ENCODE results near the gene TMCO2.

The TMCO2 gene

GRCh38 chr1:40257313-40257687 lies 9.6 kb downstream of the TMCO2 start:
- intact Hi-C loops (cut with DNase I), result no loop called here
- peak in 1 of 10 donors; percentile 4 for DNase-seq

DNA sequence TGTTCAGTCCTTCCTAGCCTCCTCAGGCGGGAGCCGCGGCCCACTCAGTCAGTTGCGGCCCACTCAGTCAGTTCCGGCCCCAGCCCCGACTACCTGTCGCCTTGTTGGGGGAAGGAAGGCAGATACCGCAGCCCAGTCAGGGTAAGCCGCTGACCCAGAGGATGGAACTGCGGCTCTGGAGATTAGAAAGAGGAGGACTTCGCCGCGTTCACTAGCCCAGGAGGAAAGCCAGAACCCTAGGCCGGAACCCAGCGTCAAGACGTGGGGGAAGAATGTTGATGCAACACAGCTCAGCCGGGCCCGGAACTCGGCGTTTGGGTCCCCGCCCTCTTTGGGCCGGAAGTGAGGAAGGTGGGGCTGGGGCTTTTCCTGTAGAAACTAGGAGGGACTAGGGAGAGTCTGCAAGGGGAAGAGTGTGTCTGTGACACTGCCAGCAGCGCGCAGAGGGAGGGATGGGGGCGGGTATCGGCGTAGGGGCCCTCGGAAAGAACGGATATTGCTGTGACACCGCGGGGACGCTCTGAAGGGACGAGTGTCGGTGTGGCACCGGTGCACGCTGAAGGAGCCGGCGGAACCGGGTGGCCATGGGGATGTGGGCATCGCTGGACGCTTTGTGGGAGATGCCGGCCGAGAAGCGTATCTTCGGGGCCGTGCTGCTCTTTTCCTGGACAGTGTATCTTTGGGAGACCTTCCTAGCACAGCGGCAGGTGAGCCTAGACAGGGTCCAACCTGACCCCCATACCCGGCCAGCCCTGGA lies 10.1 kb downstream of the TMCO2 start, which contains the start of gene ZMPSTE24:
ZMPSTE24 (plus strand) TSS at position 549 of the 757 bp plus-strand sequence; CDS start at position 585, 36 bp downstream.
- DNase-seq, result peak; percentile 93 to 99 (median 95)
- intact Hi-C loops (cut with DNase I), result loop anchor here (1.0 to 2.0 kb wide), 2 partner anchors 57 to 97 kb away; partner anchors contain the start of gene RLF

DNA sequence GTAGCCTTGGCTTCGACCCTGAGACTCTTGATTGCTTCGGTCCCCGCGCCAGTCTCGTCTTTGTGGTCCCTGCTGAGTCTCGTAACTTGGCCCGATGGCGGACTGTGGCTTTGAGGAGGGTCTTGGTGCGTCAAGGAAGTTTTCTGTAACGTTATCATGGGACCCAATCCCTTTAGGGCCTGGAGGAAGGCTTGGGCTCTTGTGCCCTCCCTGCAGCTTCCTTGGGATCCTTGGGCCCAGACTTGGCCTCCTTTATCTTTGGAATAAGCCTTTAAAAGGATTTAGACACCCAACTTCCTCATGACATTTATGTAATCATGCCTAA lies 10.7 kb downstream of the TMCO2 start:
- peak in 1 of 10 donors; percentile 8 for DNase-seq
- intact Hi-C loops (cut with DNase I), result loop anchor here (1.0 to 2.0 kb wide), 2 partner anchors 56 to 97 kb away; partner anchors contain the start of gene RLF

DNA sequence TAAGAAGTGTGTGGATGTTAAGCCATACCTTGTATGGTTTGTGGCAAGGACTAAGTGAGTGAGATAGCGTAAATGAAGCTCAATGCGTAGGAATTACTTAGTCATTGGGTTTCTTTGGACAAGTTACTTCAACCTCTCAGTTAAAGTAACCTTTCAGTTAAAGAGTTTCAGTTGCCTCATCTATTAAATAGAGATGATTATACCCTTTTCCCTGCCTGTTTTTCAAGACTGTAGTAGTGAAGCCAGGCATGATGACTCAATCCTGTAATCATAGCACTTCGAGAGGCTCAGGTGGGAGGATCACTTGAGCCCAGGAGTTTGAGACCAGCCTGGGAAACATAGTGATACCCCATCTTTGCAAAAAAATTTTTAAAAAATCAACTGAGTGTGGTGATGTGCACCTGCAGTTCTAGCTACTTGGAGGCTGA lies 16.6 kb downstream of the TMCO2 start:
- intact Hi-C loops (cut with DNase I), result no loop called here
- no peak for DNase-seq

GRCh38 chr1:40265298-40265697 lies 17.6 kb downstream of the TMCO2 start:
- no peak for DNase-seq
- intact Hi-C loops (cut with DNase I), result no loop called here

- intact Hi-C loops (cut with DNase I), result no loop called here
- no peak for DNase-seq
Observed at GRCh38 chr1:40265919-40266318, 18.2 kb downstream of the TMCO2 start.

GRCh38 chr1:40266786-40267535 lies 19.2 kb downstream of the TMCO2 start:
- no peak for DNase-seq
- intact Hi-C loops (cut with DNase I), result no loop called here

DNA sequence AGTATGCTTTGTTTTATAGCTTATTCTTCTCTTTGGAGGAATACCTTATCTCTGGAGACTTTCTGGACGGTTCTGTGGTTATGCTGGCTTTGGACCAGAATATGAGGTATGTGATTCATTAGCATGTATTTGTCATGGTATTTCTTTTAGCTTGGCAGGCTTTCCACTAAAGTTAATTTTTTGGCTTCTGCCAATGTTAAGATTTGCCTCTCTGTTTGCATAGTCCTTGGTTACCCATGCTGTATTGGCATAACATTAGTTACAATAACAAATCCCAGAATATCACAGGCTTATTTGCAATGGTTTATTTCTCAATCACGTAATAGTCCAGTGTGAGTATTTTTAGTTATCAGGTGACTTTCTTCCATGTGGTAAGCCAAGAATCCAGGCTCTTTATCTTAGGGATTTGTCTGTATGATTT lies 20.0 kb downstream of the TMCO2 start:
- intact Hi-C loops (cut with DNase I), result no loop called here
- DNase-seq, result no peak

GRCh38 chr1:40268211-40268610 lies 20.5 kb downstream of the TMCO2 start:
- no peak for DNase-seq
- intact Hi-C loops (cut with DNase I), result no loop called here

GRCh38 chr1:40270152-40270834 lies 22.6 kb downstream of the TMCO2 start:
- no peak for DNase-seq
- intact Hi-C loops (cut with DNase I), result no loop called here

DNA sequence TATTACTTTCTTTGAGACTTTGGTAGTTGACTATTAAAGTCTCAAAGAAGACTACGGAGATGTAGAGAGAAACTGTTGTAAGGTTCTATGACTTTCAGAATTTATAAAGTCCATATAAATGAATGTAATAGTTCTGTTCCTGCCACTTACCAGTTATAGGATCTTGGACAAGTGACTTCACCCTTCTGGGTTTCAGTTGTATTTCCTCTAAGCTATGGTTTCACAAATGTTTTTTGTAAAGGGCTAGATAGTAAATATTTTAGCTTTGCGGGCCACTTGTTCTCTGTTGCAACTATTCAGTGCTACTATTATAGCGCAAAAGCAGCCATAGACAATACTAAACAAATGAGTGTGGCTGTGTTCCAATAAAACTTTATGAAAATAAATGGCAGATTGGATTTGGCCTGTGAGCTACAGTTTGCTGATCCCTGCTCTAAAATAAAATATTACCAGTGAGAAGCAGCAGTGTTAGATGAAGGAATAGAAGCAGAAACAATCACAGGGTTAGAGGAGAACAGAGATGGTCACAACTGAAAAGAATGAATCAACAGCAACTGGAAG lies 25.0 kb downstream of the TMCO2 start:
- no peak for DNase-seq

DNA sequence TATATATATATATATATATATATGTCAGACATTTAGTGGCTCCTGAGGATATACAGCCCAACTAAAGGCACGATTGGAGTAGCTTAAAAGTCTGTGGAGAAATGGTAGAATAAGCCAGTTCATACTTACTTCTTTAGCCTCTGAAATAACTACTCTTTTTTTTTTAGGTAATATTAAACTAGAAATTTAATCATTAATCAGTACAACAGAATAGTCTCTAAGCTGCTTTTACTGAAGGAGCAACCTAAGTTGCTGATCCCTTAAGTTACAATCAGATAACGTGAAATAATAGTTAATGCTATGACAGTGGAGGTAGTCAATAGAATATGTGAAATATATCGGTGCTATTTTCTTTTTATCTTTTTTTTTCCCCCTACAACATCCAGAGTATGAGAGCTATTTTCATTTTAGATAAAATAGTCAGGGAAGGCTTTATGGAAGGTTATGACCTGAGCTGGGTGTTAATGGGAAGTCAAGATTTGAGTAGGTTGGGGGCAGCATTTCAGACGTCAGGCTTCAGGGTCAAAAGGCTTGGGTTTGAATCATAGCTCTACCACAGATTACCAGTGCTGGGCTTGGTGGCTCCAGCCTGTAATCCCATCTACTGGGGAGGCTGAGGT lies 25.9 kb downstream of the TMCO2 start:
- intact Hi-C loops (cut with DNase I), result no loop called here
- no peak for DNase-seq

More for the DNA sequence above, 25.0 kb downstream of the TMCO2 start:
- intact Hi-C loops (cut with DNase I), result no loop called here

GRCh38 chr1:40274331-40274730 lies 26.6 kb downstream of the TMCO2 start:
- intact Hi-C loops (cut with DNase I), result no loop called here

DNA sequence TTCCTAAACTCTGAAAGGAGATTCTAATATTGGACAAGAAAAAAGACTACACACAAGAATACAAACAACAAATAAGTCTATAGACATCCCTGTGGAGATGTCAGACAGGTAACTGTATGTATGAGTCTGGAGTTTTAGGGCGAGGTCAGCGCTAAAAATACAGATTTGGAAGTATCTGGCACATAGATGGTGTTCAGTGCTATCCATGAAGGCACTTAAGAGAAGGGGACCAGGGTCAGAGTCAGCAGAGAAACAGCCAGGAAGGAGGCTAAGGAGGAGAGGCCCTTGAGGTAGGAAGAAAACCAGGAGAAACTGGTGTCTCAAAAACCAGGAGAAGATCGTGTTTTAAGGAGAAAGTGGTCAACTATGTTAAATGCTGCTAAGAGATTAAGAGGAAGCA lies 28.4 kb downstream of the TMCO2 start:
- no peak for DNase-seq
- intact Hi-C loops (cut with DNase I), result no loop called here

More at GRCh38 chr1:40274331-40274730, 26.6 kb downstream of the TMCO2 start:
- DNase-seq, result no peak

- intact Hi-C loops (cut with DNase I), result no loop called here
- no peak for DNase-seq
Observed at GRCh38 chr1:40281853-40282252, 34.1 kb downstream of the TMCO2 start.

GRCh38 chr1:40291293-40291692 lies 43.6 kb downstream of the TMCO2 start:
- intact Hi-C loops (cut with DNase I), result no loop called here
- DNase-seq, result no peak

DNA sequence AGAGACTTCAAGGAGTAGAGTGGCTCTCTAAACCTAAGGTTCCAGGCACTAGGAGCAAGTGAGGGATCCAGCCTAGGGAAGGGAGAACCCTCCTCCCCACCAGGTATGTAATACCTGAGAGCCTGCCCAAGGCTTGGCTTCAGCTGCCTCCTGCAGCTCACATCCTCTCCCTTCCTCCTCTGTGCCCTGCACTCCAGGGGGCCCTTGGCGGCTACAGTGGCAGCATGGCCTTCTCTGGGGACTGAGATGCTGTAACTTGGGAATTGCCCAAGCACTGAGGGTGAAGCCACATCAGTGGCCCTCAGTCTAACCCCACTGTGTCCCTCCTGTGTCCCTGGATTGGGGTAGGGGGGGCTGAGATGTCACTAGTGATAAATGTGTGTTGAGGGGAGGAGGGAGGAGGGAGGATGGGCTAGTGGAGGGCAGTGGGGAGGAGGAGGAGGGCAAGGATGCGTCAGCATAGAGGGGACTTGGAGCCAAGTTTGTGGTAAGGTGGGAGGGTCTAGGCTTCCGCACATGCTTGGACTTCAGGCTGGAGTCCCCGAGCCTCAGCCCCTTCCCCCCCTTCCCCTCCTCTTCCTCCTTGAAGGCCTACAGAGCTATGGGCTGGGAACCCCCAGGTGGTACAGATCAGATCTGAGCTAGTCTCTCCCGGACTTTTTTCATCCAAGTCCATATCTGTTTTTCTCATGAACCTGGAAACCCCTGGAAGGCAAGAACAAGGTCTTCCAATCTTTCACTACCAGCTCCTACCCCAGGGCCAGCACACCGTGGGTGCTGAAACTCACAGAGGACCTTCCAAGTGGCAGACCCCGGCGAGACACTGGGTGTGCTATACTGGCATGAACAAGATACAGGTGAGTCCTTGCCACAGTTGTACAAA lies 51.9 kb downstream of the TMCO2 start:
- peak in 2 of 10 donors; percentile 38 to 47 for DNase-seq
- intact Hi-C loops (cut with DNase I), result no loop called here

DNA sequence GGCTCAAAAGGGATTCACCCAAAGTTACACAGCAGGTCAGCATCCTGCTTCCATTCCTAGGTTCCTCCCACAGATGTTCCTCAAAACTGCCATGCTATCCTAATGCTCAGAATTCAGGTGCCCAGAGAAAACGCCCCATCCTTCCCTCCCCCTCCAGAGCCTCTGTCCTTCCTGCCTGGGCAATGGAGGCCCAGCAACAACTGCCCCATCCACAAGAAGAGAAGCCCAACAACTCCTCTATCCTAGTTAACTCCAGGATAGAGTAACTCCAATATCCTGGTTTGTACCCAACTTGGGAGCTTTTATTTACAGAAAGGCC lies 52.5 kb downstream of the TMCO2 start:
- intact Hi-C loops (cut with DNase I), result no loop called here
- peak in 1 of 10 donors; percentile 15 for DNase-seq

GRCh38 chr1:40300651-40301050 lies 52.9 kb downstream of the TMCO2 start:
- peak in 2 of 10 donors; percentile 16 to 24 for DNase-seq
- intact Hi-C loops (cut with DNase I), result no loop called here
